ENCODE results near the gene CDC14B.

DNA sequence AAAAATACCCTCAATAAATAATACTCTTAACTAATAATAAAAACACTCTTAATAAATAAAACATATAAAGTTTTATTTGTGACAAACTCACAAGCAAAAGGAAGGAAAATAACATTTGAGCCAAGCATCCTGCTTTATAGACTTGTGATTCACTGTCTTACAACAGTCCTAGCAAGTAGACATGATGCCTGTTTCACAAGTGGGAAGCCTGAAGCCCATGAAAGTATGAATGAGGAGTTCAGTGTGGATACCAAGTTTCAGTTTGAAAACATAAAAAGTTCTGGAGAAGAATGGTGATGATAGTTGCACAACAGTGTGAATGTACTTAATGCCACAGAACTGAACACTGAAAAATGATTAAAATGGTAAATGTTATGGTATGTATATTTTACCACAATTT lies 158.8 kb downstream of the CDC14B start:
- TF ChIP-seq, protein P1, sequence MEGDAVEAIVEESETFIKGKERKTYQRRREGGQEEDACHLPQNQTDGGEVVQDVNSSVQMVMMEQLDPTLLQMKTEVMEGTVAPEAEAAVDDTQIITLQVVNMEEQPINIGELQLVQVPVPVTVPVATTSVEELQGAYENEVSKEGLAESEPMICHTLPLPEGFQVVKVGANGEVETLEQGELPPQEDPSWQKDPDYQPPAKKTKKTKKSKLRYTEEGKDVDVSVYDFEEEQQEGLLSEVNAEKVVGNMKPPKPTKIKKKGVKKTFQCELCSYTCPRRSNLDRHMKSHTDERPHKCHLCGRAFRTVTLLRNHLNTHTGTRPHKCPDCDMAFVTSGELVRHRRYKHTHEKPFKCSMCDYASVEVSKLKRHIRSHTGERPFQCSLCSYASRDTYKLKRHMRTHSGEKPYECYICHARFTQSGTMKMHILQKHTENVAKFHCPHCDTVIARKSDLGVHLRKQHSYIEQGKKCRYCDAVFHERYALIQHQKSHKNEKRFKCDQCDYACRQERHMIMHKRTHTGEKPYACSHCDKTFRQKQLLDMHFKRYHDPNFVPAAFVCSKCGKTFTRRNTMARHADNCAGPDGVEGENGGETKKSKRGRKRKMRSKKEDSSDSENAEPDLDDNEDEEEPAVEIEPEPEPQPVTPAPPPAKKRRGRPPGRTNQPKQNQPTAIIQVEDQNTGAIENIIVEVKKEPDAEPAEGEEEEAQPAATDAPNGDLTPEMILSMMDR (conservative IDR thresholded peaks at IDR 0.05; ENCODE audit: low read depth, low read length), result no peak
- TF ChIP-seq EZH2 (IDR thresholded peaks at IDR 0.05; ENCODE audit: borderline replicate concordance, low read depth, low read length, poor library complexity, severe bottlenecking), result no peak

Data from A673 (cell line).